NOMO-1 treated with dmso at 0.1 percent for 144 hours (cell line): Measurements from ENCODE around the gene MAD1L1.

Experiments used
- DNase-seq: peaks from one replicate; lab custom pipeline; 2025; ENCODE audit not compliant: unreplicated experiment; lab: John Stamatoyannopoulos, UW

Gene MAD1L1

GRCh38 chr7:1813394-1814088 lies 419.2 kb downstream of the MAD1L1 start:
- no peak for DNase-seq

GRCh38 chr7:1812509-1813393 lies 420.0 kb downstream of the MAD1L1 start:
- DNase-seq = no peak

- DNase-seq = no peak
Measured at GRCh38 chr7:1811850-1812508, 420.8 kb downstream of the MAD1L1 start.

GRCh38 chr7:1810961-1811849 lies 421.5 kb downstream of the MAD1L1 start:
- no peak for DNase-seq

GRCh38 chr7:1810521-1810920 lies 422.2 kb downstream of the MAD1L1 start:
- DNase-seq = no peak

- no peak for DNase-seq
Measured at GRCh38 chr7:1809601-1810258, 423.0 kb downstream of the MAD1L1 start.

GRCh38 chr7:1809070-1809469 lies 423.7 kb downstream of the MAD1L1 start:
- DNase-seq = no peak

GRCh38 chr7:1807821-1808600 lies 424.7 kb downstream of the MAD1L1 start:
- no peak for DNase-seq

GRCh38 chr7:1806354-1806753 lies 426.4 kb downstream of the MAD1L1 start:
- no peak for DNase-seq

GRCh38 chr7:1804310-1804709 lies 428.4 kb downstream of the MAD1L1 start:
- no peak for DNase-seq

GRCh38 chr7:1802899-1803298 lies 429.8 kb downstream of the MAD1L1 start:
- no peak for DNase-seq

- no peak for DNase-seq
Measured at GRCh38 chr7:1800902-1801301, 431.8 kb downstream of the MAD1L1 start.

GRCh38 chr7:1798191-1798590 lies 434.6 kb downstream of the MAD1L1 start:
- no peak for DNase-seq

- DNase-seq = no peak
Measured at GRCh38 chr7:1794888-1795542, 437.7 kb downstream of the MAD1L1 start.

- DNase-seq = no peak
Measured at GRCh38 chr7:1787681-1788235, 445.0 kb downstream of the MAD1L1 start.

GRCh38 chr7:1787241-1787640 lies 445.5 kb downstream of the MAD1L1 start:
- DNase-seq = no peak

GRCh38 chr7:1785839-1786238 lies 446.9 kb downstream of the MAD1L1 start:
- DNase-seq = no peak

- DNase-seq = no peak
Measured at GRCh38 chr7:1781369-1781768, 451.4 kb downstream of the MAD1L1 start.

- no peak for DNase-seq
Measured at GRCh38 chr7:1779445-1779844, 453.3 kb downstream of the MAD1L1 start.
